GM23338 (cell line): ENCODE measurements around the gene HS6ST3.

Experiments
- EZH2 ChIP-seq: fragments of 200-600 bp; sonication (generic); IDR thresholded peaks from one replicate; pipeline ENCODE4 v1.8.0; 2017; ENCODE audit warnings: antibody characterized with exemption, mild to moderate bottlenecking, low read depth; ENCODE audit not compliant: unreplicated experiment
- EZH2phosphoT487 ChIP-seq: fragments of 200-600 bp; sonication (generic); IDR thresholded peaks from one replicate; pipeline ENCODE4 v1.8.1; 2018; ENCODE audit warnings: antibody characterized with exemption; ENCODE audit not compliant: unreplicated experiment
- JUNB ChIP-seq: IDR thresholded peaks from one replicate; pipeline ENCODE4 v1.6.1; 2016; ENCODE audit warnings: antibody characterized with exemption; ENCODE audit not compliant: unreplicated experiment
- POLR2AphosphoS5 ChIP-seq: IDR thresholded peaks from 2 replicates; pipeline ENCODE4 v1.6.1; 2016; ENCODE audit warnings: antibody characterized with exemption, low read depth
- TF ChIP-seq, protein P1 (sequence below), 2 experiments: fragments of 200-600 bp in 1 of 2; sonication (generic) in 1 of 2; conservative IDR thresholded peaks; 2 replicates each; pipeline versions ENCODE4 v1.5.1 to v1.6.1; 2016 to 2017; ENCODE audit warnings: antibody characterized with exemption in 2 of 2, low read depth in 2 of 2, mild to moderate bottlenecking in 2 of 2, moderate library complexity in 1 of 2
- TF ChIP-seq, protein P2 (sequence below): IDR thresholded peaks from 2 replicates; pipeline ENCODE4 v1.6.1; 2016; ENCODE audit warnings: antibody characterized with exemption

DNA sequence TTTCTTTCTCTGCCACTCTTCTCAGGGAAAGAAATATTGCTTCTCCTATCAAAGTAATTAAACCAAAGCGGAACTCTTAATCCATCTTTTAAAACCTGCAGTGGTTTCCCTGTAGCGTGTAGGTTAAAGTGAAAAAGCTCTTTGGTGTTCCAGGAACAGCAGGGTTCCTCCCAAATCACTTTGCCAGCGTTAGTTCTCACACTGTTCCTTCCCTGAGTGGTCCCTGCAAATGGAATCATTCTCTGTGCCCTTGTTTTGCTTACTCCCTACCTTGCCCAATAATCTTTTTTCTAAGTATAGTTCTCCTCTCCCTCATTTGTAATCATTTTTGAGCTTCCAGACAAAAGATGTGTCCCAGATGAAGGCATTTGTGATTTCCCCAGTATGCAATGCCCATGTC lies 207.5 kb downstream of the HS6ST3 start:
- TF ChIP-seq, protein P1, sequence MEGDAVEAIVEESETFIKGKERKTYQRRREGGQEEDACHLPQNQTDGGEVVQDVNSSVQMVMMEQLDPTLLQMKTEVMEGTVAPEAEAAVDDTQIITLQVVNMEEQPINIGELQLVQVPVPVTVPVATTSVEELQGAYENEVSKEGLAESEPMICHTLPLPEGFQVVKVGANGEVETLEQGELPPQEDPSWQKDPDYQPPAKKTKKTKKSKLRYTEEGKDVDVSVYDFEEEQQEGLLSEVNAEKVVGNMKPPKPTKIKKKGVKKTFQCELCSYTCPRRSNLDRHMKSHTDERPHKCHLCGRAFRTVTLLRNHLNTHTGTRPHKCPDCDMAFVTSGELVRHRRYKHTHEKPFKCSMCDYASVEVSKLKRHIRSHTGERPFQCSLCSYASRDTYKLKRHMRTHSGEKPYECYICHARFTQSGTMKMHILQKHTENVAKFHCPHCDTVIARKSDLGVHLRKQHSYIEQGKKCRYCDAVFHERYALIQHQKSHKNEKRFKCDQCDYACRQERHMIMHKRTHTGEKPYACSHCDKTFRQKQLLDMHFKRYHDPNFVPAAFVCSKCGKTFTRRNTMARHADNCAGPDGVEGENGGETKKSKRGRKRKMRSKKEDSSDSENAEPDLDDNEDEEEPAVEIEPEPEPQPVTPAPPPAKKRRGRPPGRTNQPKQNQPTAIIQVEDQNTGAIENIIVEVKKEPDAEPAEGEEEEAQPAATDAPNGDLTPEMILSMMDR (conservative IDR thresholded peaks at IDR 0.05; ENCODE audit: low read depth in 2 of 2): no peak
- TF ChIP-seq JUNB: no peak
- TF ChIP-seq EZH2phosphoT487: no peak
- no peak for TF ChIP-seq POLR2AphosphoS5
- TF ChIP-seq EZH2: no peak
- TF ChIP-seq, protein P2, sequence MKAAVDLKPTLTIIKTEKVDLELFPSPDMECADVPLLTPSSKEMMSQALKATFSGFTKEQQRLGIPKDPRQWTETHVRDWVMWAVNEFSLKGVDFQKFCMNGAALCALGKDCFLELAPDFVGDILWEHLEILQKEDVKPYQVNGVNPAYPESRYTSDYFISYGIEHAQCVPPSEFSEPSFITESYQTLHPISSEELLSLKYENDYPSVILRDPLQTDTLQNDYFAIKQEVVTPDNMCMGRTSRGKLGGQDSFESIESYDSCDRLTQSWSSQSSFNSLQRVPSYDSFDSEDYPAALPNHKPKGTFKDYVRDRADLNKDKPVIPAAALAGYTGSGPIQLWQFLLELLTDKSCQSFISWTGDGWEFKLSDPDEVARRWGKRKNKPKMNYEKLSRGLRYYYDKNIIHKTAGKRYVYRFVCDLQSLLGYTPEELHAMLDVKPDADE: no peak
